Stimulated activated CD4-positive, alpha-beta T cell treated with anti-CD3 and anti-CD28 coated beads, Interleukin-15, amount 100 ng/mL, for 1 hour (primary cell): ENCODE measurements around the gene ACTMAP.
A peak's percentile ranks its signal among the peaks of the same experiment; 100 is the strongest.
"Not testable (repeated sequence)": the region's sequence is repeated elsewhere in the genome, so short reads cannot be mapped to it uniquely, and the experiment has no call there.

Source experiments
- DNase-seq, 2 donors: peaks; one replicate each; pipeline ENCODE4 v3.0.0-alpha.2; 2020; ENCODE audit warnings: low read depth in 1 of 2, low spot score in 1 of 2

ACTMAP gene

DNA sequence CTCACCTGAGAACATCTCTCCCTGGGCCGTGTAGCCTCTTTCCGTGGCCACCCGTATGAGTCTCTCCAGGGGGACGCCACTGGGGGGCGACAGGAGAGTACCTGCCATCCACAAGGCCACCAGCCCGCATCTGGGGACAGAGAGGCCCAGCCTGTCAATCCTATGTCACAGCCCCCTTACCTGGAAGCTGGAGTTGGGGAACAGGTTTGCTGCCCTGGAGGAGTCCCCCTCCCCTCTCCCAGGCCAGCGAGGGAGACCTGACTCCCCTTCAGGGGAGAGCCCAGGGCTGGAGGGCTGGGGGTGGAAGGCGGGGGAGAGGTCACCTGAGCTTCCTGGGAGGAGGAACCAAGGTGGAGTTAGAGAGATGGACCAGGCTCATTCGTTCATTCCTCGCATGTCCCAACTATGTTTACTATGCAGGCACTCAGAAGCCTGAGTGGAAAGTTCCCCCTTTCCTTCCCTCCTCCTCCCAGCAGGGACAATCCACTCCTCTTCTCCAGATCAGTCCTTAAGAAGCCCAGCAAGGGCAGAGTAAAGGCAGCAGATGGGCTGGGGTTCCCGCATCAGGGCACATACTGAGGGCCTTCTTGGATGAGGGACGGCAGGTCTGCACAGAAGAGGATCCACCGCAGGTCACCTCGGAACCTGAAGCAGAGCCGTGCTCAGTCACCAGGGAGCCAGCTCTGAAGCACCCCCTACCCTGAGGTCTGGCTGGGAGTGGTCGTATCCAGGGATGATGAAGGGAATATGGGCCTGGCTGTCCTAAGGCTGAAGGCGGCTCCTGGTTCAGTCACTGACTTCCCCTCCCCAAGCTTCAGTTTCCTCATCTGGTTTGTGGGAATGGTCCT lies 5.5 kb downstream of the ACTMAP start:
- peak in 1 of 2 donors; percentile 21 for DNase-seq

GRCh38 chr19:40743926-40744325 lies 6.4 kb downstream of the ACTMAP start:
- DNase-seq = no peak

- no peak for DNase-seq
Observed at GRCh38 chr19:40742886-40743285, 7.4 kb downstream of the ACTMAP start.

GRCh38 chr19:40742477-40742876 lies 7.8 kb downstream of the ACTMAP start:
- no peak for DNase-seq

GRCh38 chr19:40741527-40742390 lies 8.5 kb downstream of the ACTMAP start:
- no peak for DNase-seq

DNA sequence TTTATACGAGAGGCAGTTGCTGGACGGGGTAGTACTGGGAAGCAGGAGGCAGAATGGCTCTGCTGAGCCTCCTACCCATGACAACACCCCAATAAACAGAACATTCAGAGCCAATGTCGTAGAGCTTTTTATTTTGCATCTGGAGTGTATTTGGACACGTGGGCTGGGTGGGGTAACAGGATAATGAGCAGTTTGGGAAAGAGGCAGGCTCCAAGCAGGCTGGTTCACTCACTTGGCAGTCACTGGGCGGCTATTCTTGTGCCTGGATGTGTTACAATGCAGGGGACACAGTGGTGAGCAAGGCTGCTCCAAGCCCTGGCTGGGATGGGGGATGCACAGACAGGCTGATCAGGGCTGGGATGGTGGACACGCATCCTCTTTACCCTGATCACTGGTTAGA lies 9.5 kb downstream of the ACTMAP start:
- no peak for DNase-seq

DNA sequence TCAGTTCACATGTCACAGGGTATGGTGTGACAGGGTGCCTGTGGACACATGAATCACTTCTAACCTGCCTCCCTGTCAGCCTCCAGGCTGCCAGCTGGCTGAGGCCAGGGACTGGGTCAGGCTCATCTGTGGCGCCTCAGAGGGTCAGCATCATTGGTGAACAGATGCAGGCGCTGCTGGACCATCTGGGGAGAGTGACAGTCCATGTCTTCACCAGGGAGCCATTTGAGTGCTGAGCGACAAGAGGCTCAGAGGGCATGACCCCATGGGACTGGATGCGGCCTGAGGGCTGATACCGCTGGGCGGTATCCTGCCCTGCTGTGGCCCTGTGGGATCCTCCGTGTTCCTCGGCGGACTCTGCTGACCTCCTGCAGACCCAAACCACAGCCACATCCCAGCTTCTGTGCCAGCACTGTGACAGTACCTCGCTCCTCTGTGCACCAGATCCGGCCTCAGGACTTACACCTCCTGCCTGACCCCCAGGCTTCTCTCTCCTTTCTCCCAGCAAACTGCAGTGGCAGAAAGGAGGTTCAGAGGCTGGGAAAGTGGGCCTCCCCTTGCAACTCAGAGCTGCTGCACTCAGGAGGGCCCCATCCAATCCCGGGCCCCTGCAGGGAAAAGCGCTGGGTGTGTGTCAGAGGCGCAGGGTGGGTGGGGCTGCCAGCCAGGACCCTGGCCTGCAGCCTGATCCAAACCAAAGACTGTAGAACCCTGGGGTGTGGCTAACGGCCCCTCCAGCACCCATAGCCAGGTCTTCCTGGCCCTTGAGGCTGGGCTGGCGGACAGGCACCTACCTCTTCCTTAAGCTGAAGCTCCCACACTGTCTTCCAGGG lies 10.2 kb downstream of the ACTMAP start:
- DNase-seq = no peak

- no peak for DNase-seq
Observed at GRCh38 chr19:40739030-40739839, 11.0 kb downstream of the ACTMAP start.

GRCh38 chr19:40737102-40737644 lies 13.1 kb downstream of the ACTMAP start:
- DNase-seq = no peak

DNA sequence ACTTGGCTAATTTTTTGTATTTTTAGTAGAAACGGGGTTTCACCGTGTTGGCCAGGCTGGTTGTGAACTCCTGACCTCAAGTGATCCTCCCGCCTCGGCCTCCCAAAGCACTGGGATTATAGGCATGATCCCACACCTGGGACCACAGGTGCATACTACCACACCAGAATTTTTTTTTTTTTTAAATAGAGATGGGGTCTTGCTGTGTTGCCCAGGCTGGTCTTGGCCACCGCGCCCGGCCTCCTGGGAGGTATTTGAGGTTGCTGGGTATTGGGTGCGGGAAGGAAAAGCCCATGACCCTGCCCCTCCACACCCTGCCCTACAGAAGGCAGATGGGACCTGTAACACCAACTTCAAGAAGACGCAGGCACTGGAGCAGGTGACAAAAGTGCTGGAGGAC lies 13.6 kb downstream of the ACTMAP start:
- DNase-seq = no peak

GRCh38 chr19:40735013-40735771 lies 15.1 kb downstream of the ACTMAP start:
- no peak for DNase-seq

- no peak for DNase-seq
Observed at GRCh38 chr19:40733149-40733548, 17.1 kb downstream of the ACTMAP start.

GRCh38 chr19:40732304-40732703 lies 18.0 kb downstream of the ACTMAP start:
- DNase-seq = not testable (repeated sequence)

GRCh38 chr19:40730065-40730464 lies 20.2 kb downstream of the ACTMAP start:
- DNase-seq = not testable (repeated sequence)

- DNase-seq = no peak
Observed at GRCh38 chr19:40726279-40726678, 24.0 kb downstream of the ACTMAP start.

GRCh38 chr19:40724855-40725254 lies 25.4 kb downstream of the ACTMAP start:
- no peak for DNase-seq

GRCh38 chr19:40724315-40724714 lies 26.0 kb downstream of the ACTMAP start:
- no peak for DNase-seq

DNA sequence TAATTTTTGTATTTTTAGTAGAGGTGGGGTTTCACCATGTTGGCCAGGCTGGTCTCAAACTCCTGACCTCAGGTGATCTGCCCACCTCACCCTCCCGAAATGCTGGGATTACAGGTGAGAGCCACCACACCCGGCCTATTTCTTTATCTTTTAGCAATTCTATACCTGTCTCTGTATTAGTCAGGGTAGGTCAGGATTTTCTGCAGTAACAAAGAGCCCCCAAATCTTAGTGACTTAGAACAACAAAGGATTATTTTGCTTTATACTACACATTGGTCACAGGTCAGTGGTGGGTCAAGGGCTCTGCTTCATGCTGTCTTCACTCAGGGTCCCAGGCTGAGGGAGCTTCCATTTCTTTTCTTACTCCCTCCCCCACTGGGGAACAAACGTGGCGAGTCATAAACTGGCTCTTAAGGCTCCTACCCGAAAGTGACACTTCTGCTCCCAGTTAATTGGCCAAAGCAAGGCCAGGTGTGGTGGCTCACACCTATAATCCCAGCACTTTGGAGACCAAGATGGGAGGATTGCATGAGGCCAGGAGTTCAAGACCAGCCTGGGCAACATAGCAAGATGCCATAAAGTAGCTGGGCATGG lies 26.5 kb downstream of the ACTMAP start:
- DNase-seq = no peak
